ENCODE results near the gene FN1. TPM values are rescaled to one million over a fixed set of nuclear protein-coding genes. Genes with fewer than 3 reads are reported as not detected.

FN1 gene
- total and polyA plus RNA-seq, 9 donors = 96.3 to 979 (median 287) TPM

GRCh38 chr2:215386566-215386965 lies 49.3 kb downstream of the FN1 start:
- WGBS, 3 donors = 95 to 98% (median 98%) methylated on average over 7 of the region's 7 CpGs
- TF ChIP-seq CTCF (IDR thresholded peaks at IDR 0.05) = no peak
- TF ChIP-seq EP300 (IDR thresholded peaks at IDR 0.05) = no peak
- no peak for TF ChIP-seq POLR2A (IDR thresholded peaks at IDR 0.05)
- no peak overlapping the region for H3K4me3 ChIP-seq
- DNase-seq = no peak
- no peaks in the 10 kb centered on the region for H3K4me1 ChIP-seq (ENCODE audit: insufficient read depth)
- no peaks in the 10 kb centered on the region for H3K27me3 ChIP-seq
- intact Hi-C loops (cut with DNase I) = no loop called here
- H3K9me3 ChIP-seq = no peaks in the 10 kb centered on the region
- no peak overlapping the region for H3K27ac ChIP-seq
- no peaks in the 10 kb centered on the region for H3K36me3 ChIP-seq

- H3K4me3 ChIP-seq = no peak overlapping the region
- no peaks in the 10 kb centered on the region for H3K4me1 ChIP-seq (ENCODE audit: insufficient read depth)
- no peaks in the 10 kb centered on the region for H3K9me3 ChIP-seq
- no peak for TF ChIP-seq CTCF (IDR thresholded peaks at IDR 0.05)
- TF ChIP-seq EP300 (IDR thresholded peaks at IDR 0.05) = no peak
- no peak for TF ChIP-seq POLR2A (IDR thresholded peaks at IDR 0.05)
- no peak for DNase-seq
- intact Hi-C loops (cut with DNase I) = no loop called here
- H3K27ac ChIP-seq = no peak overlapping the region
- no peaks in the 10 kb centered on the region for H3K27me3 ChIP-seq
- H3K36me3 ChIP-seq = no peaks in the 10 kb centered on the region
- 74 to 79% (median 74%) methylated on average over 7 of the region's 7 CpGs for WGBS, 3 donors
Measured at GRCh38 chr2:215384710-215385109, 51.2 kb downstream of the FN1 start.

- no peak overlapping the region for H3K27ac ChIP-seq
- TF ChIP-seq POLR2A (IDR thresholded peaks at IDR 0.05) = no peak
- TF ChIP-seq EP300 (IDR thresholded peaks at IDR 0.05) = no peak
- TF ChIP-seq CTCF (IDR thresholded peaks at IDR 0.05) = no peak
- no peak overlapping the region for H3K4me3 ChIP-seq
- DNase-seq = no peak
- 93 to 96% (median 95%) methylated on average over 8 of the region's 8 CpGs for WGBS, 3 donors
- no peaks in the 10 kb centered on the region for H3K9me3 ChIP-seq
- no peaks in the 10 kb centered on the region for H3K4me1 ChIP-seq (ENCODE audit: insufficient read depth)
- H3K36me3 ChIP-seq = no peaks in the 10 kb centered on the region
- intact Hi-C loops (cut with DNase I) = no loop called here
- H3K27me3 ChIP-seq = no peaks in the 10 kb centered on the region
Measured at GRCh38 chr2:215383652-215384279, 52.1 kb downstream of the FN1 start.

GRCh38 chr2:215382480-215382879 lies 53.4 kb downstream of the FN1 start:
- no peak for TF ChIP-seq POLR2A (IDR thresholded peaks at IDR 0.05)
- TF ChIP-seq EP300 (IDR thresholded peaks at IDR 0.05) = no peak
- no peak for TF ChIP-seq CTCF (IDR thresholded peaks at IDR 0.05)
- no peak overlapping the region for H3K27ac ChIP-seq
- intact Hi-C loops (cut with DNase I) = no loop called here
- no peak for DNase-seq
- H3K27me3 ChIP-seq = no peaks in the 10 kb centered on the region
- H3K4me3 ChIP-seq = no peak overlapping the region
- H3K9me3 ChIP-seq = no peaks in the 10 kb centered on the region
- no peaks in the 10 kb centered on the region for H3K36me3 ChIP-seq
- H3K4me1 ChIP-seq (ENCODE audit: insufficient read depth) = no peaks in the 10 kb centered on the region
